GM13977 (cell line): ENCODE data around the gene LSS.

Source experiments
- DNase-seq: peaks from one replicate; pipeline ENCODE4 v3.0.0; 2012; ENCODE audit warnings: low spot score
- CTCF ChIP-seq: IDR thresholded peaks from 2 replicates; pipeline ENCODE4 v1.5.1; 2012; ENCODE audit warnings: mild to moderate bottlenecking, control low read depth; ENCODE audit not compliant: insufficient read depth; ENCODE audit errors: extremely low read depth, missing control alignments
- in situ Hi-C: fragments of 300-500 bp; cut with MboI; formaldehyde crosslinking; loops from one replicate; pipeline ENCODE4 v1.12.0; 2022; ENCODE audit warnings: low sequenced_read_pairs, low pct_unique_long_range_greater_than_20kb, mixed read lengths, inconsistent platforms; ENCODE audit not compliant: unreplicated experiment

The LSS gene

DNA sequence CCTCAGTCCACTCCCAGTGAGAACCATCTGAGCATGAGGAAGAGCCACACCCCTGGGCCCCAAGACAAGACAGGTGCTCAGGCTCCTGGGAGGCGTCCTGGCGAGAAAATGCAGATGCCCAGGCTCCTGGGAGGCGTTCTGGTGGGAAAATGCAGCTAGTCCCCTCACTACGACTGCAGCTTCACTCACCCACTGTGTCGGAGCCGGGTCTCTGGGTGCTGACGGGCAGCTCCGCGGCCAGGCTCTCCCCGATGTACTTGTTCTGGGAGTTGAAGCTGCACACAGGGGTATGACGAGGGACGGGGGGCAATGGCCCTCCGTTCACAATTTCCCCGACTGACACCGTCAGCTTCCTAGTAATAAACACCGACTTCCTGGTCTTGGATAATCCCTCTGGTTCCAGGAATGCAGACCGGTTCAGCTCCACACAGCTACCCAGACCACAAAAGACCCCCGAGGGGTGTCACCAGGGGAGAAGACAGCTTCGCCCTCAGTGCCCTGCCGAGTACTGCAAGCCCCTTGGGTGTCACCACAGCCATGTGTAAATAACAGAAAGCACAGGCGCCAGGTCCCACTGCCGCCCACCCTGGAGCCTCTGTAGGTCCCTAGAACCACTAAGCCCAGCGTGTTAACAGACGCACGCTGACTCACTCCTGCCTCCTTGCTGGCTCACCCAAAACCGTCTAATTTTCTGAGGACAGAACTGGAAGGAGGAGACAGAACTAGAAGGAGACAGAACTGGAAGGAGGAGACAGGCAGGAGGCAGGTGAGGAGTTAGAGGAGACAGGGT lies 37.4 kb upstream of the LSS start:
- TF ChIP-seq CTCF: no peak
- in situ Hi-C loops: no loop called here
- no peak for DNase-seq

DNA sequence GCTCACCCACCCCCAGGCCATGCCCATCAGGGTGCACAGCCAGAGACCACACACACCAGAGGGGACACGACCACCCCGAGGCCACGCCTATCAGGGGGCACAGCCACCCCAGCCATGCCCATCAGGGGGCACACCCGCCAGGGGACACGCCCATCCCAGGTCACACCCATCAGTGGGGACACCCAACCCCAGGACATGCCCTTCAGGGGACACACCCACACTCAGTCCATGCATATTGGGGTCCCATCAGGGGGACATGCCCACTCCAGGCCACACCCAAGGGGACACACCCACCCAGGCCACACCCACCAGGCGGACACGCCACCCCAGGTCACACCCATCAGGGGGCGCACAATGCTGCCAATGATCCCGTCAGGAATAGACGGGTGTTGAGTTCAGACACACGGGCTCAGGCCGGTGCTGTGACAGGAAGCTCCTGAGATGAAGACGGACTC lies 36.1 kb upstream of the LSS start:
- TF ChIP-seq CTCF: no peak
- in situ Hi-C loops: no loop called here
- DNase-seq: no peak

DNA sequence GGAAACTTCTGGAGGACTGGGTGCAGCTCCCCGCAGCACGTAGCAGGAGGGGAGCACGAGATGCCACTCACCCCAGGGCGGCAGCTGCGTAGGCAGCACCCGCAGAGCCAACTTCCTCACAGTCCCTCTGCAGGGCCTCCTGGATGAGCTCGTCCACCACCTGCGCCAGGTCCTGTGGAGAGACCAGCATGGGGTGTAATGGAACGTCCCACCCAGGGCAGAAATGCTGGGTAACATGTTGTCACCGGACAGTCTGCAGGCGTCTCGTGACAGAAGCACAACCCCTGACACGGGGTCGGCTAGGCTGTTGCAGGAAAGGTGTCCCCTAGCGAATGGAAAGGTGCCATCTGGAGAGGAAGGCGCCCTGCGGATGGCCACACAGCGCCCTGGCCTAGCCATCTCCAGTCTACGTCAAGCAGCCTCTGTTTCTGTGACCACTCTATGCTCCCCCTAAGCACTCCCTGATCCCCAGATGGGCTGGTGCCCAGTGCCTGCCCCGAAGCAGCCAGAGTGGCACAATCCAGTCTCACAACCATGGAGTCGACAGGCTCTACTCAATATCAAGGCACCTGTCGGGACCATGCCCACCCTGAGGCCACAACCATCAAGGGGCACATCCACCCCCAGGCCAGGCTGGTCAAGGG lies 35.6 kb upstream of the LSS start:
- in situ Hi-C loops: no loop called here
- TF ChIP-seq CTCF: no peak
- no peak for DNase-seq

GRCh38 chr21:46256501-46256994 lies 28.0 kb upstream of the LSS start:
- no peak for TF ChIP-seq CTCF
- DNase-seq: no peak
- in situ Hi-C loops: no loop called here

- TF ChIP-seq CTCF: no peak
- in situ Hi-C loops: no loop called here
Observed at GRCh38 chr21:46255758-46256337, 27.3 kb upstream of the LSS start.

DNA sequence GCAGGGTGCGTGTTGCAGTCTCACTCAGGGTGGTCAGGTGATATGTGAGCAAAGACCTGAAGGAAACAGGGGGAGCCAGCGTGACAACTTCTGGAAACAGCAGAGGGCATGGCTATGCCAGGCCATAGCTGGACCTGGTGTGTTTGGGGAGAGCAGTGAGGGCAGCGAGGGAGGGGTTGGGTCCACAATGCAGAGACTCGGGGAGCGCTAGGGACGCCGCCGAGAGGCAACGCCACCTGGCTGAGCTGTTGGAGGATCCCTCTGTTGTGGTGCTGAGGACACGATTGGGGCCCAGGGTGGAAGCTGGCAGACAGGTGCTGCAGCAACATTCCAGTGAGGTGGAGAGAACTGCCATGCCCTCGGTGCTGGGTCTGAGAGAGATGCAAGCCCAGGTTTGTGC lies 26.6 kb upstream of the LSS start:
- in situ Hi-C loops: no loop called here
- no peak for DNase-seq
- no peak for TF ChIP-seq CTCF

More at GRCh38 chr21:46255758-46256337, 27.3 kb upstream of the LSS start:
- no peak for DNase-seq
